Measurements from ENCODE around the gene RGPD3. TPM values are rescaled to one million over a fixed set of nuclear protein-coding genes. Genes with fewer than 3 reads are reported as not detected.

Gene RGPD3
- total and polyA plus RNA-seq, 9 of the 15 experiments (the other 6 are each of a cell fraction or from before 2014, with no cell fraction given), result 0.01 to 0.03 TPM; not detected in 7

DNA sequence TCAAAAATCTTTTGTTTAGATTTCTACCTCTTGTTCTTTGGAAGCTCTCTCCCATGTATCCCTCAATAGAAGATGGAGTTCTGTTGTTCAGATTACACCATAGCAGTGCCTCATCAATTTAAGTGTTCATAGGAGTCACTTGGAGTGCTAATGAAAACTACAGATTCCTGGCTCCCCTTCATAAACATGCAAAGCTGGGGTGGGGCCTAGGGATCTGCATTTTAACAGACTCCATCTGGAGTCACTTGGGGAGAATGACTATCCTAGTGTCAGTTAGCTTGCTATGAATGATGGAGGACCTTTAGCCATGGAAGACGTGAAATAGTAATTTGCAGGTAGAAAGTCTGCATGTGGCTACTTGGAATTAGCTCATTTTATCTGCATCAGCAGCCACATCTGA, 105.4 kb downstream of the RGPD3 start (continued):
- TF ChIP-seq HSF4 (CRISPR knock-in tag; IDR thresholded peaks at IDR 0.05; ENCODE audit: borderline replicate concordance), result no peak
- TF ChIP-seq ZC3H4 (CRISPR knock-in tag; IDR thresholded peaks at IDR 0.05; ENCODE audit: borderline replicate concordance), result no peak

GRCh38 chr2:106359512-106359911, 108.7 kb downstream of the RGPD3 start:
- CTCF ChIA-PET (ENCODE audit: low intra/inter-chr PET ratio), result no interaction called here
- no peak for DNase-seq (ENCODE audit: extremely low read depth in 1 of 4, low spot score in 3 of 4)
- BruUV-seq (replicated peaks), result no TSS peak
- Histone ChIP-seq H3K79me2 (ENCODE audit: control insufficient read depth, insufficient read depth, low read length) (no peaks in the 10 kb centered on the region), H3K36me3 (ENCODE audit: control insufficient read depth, insufficient read depth, low read length) (no peaks in the 10 kb centered on the region), H3K27ac (ENCODE audit: extremely low read depth, low read depth, low read length) (no peak overlapping the region), H3K27me3 (ENCODE audit: control insufficient read depth in 2 of 2, insufficient read depth in 2 of 2, low read length in 2 of 2) (peaks cover 0 to 16% of the 10 kb centered on the region in 2 experiments; a peak in 3 of 5 replicates), H2AFZ (ENCODE audit: low read depth, low read length) (no peak overlapping the region), H3K9me3 (replicated peaks; ENCODE audit: control insufficient read depth, insufficient read depth, low read depth, low read length) (no peaks in the 10 kb centered on the region), H3K4me2 (ENCODE audit: insufficient read depth, low read length) (no peak overlapping the region), H3K9me1 (ENCODE audit: control insufficient read depth, insufficient read depth, low read length) (no peaks in the 10 kb centered on the region), H4K20me1 (replicated peaks; ENCODE audit: control insufficient read depth, insufficient read depth, low read length) (no peaks in the 10 kb centered on the region), H3K4me3 (no peak overlapping the region), H3K9ac (ENCODE audit: insufficient read depth in 1 of 2, low read depth in 2 of 2, low read length in 2 of 2) (no peak overlapping the region), H3K4me1 (replicated peaks in 1 of 2; ENCODE audit: control insufficient read depth in 2 of 2, insufficient read depth in 2 of 2, low read length in 2 of 2) (no peaks in the 10 kb centered on the region)
- no peak for FAIRE-seq
- under 1% methylated on average over 7 of the region's 7 CpGs for WGBS (ENCODE audit: insufficient coverage, low coverage, missing lambda C conversion rate)
- ATAC-seq, result no peak
- intact Hi-C loops (cut with micrococcal nuclease) (no loop called here), in situ Hi-C loops (cut with MboI) (no loop called here)
- POLR2A ChIA-PET, result no interaction called here
- TF ChIP-seq CREBBP (IDR thresholded peaks at IDR 0.05; ENCODE audit: low read depth, low read length) (no peak), ZKSCAN8 (CRISPR knock-in tag; IDR thresholded peaks at IDR 0.05) (no peak), HDAC8 (tag; IDR thresholded peaks at IDR 0.05) (no peak), HMG20A (CRISPR knock-in tag; conservative IDR thresholded peaks at IDR 0.05) (no peak), GABPB1 (CRISPR knock-in tag; IDR thresholded peaks at IDR 0.05) (no peak), MNT (conservative IDR thresholded peaks at IDR 0.05) (no peak), ZNF764 (CRISPR knock-in tag; IDR thresholded peaks at IDR 0.05; ENCODE audit: low read depth) (no peak), ZNF444 (CRISPR knock-in tag; IDR thresholded peaks at IDR 0.05) (no peak), COPS2 (conservative IDR thresholded peaks at IDR 0.05) (no peak), STAT5B (CRISPR knock-in tag; IDR thresholded peaks at IDR 0.05) (no peak), SAFB2 (IDR thresholded peaks at IDR 0.05; ENCODE audit: borderline replicate concordance, low read depth, low read length, severe bottlenecking) (no peak), DACH1 (IDR thresholded peaks at IDR 0.05; ENCODE audit: partially characterized antibody) (no peak), NR1H2 (CRISPR knock-in tag; IDR thresholded peaks at IDR 0.05) (no peak), MXI1 (IDR thresholded peaks at IDR 0.05; ENCODE audit: low read depth, low read length) (no peak)
- TF ChIP-seq, protein P1, sequence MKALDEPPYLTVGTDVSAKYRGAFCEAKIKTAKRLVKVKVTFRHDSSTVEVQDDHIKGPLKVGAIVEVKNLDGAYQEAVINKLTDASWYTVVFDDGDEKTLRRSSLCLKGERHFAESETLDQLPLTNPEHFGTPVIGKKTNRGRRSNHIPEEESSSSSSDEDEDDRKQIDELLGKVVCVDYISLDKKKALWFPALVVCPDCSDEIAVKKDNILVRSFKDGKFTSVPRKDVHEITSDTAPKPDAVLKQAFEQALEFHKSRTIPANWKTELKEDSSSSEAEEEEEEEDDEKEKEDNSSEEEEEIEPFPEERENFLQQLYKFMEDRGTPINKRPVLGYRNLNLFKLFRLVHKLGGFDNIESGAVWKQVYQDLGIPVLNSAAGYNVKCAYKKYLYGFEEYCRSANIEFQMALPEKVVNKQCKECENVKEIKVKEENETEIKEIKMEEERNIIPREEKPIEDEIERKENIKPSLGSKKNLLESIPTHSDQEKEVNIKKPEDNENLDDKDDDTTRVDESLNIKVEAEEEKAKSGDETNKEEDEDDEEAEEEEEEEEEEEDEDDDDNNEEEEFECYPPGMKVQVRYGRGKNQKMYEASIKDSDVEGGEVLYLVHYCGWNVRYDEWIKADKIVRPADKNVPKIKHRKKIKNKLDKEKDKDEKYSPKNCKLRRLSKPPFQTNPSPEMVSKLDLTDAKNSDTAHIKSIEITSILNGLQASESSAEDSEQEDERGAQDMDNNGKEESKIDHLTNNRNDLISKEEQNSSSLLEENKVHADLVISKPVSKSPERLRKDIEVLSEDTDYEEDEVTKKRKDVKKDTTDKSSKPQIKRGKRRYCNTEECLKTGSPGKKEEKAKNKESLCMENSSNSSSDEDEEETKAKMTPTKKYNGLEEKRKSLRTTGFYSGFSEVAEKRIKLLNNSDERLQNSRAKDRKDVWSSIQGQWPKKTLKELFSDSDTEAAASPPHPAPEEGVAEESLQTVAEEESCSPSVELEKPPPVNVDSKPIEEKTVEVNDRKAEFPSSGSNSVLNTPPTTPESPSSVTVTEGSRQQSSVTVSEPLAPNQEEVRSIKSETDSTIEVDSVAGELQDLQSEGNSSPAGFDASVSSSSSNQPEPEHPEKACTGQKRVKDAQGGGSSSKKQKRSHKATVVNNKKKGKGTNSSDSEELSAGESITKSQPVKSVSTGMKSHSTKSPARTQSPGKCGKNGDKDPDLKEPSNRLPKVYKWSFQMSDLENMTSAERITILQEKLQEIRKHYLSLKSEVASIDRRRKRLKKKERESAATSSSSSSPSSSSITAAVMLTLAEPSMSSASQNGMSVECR (CRISPR knock-in tag; IDR thresholded peaks at IDR 0.05), result no peak
